B cell (primary cell): ENCODE measurements around the gene UPF3B. TPM values are rescaled to one million over a fixed set of nuclear protein-coding genes. Genes with fewer than 3 reads are reported as not detected.

Source experiments
- ATAC-seq: fragments of 200-7000 bp; cut with Tn5 transposase; one replicate; pipeline ENCODE4 v1.10.0; 2021; ENCODE audit warnings: low read depth, mild to moderate bottlenecking, moderate number of reproducible peaks, moderate library complexity
- CTCF ChIA-PET: fragments of 350-600 bp; sonication (Branson Sonifier 250); formaldehyde crosslinking; loops from one replicate; lab custom pipeline; 2021; ENCODE audit warnings: antibody characterized with exemption, inconsistent platforms; lab: Charles Lee
- POLR2A ChIA-PET: fragments of 350-600 bp; sonication (Branson Sonifier 250); formaldehyde crosslinking; loops from one replicate; lab custom pipeline; 2021; ENCODE audit warnings: antibody characterized with exemption; lab: Charles Lee
- DNase-seq: peaks from one replicate; pipeline ENCODE4 v3.0.0; 2013
- H2AFZ ChIP-seq: 2 replicates; pipeline ENCODE4 v1.6.1; 2012; ENCODE audit warnings: mild to moderate bottlenecking, low read depth, low read length; ENCODE audit not compliant: insufficient read depth, poor library complexity, severe bottlenecking
- H3K27ac ChIP-seq, 2 donors: 1 replicate in 1 of 2; 2 replicates in 1 of 2; pipeline ENCODE4 v1.5.1; 2012 to 2013; ENCODE audit warnings: low read length in 2 of 2, mild to moderate bottlenecking in 2 of 2, moderate library complexity in 1 of 2
- H3K27me3 ChIP-seq, 4 experiments: fragments of 200-600 bp in 1 of 4; sonication (generic) in 1 of 4; replicated peaks in 1 of 4; 1 replicate in 2 of 4; 2 replicates in 2 of 4; pipeline versions ENCODE4 v1.6.1 to v1.7.0; 2013 to 2016; ENCODE audit warnings: low read length in 3 of 4, mild to moderate bottlenecking in 2 of 4, mixed read lengths in 1 of 4, moderate library complexity in 1 of 4; ENCODE audit not compliant: insufficient read depth in 4 of 4, control insufficient read depth in 3 of 4; ENCODE audit errors: control extremely low read depth in 1 of 4
- H3K36me3 ChIP-seq, 2 experiments: replicated peaks in 1 of 2; 1 replicate in 1 of 2; 2 replicates in 1 of 2; pipeline versions ENCODE4 v1.6.1 to v1.7.1; 2013; ENCODE audit warnings: low read length in 1 of 2; ENCODE audit not compliant: insufficient read depth in 2 of 2, control insufficient read depth in 1 of 2; ENCODE audit errors: control extremely low read depth in 1 of 2, extremely low read depth in 1 of 2
- H3K4me1 ChIP-seq, 2 donors: fragments of 200-600 bp in 1 of 2; sonication (generic) in 1 of 2; 1 replicate in 1 of 2; 2 replicates in 1 of 2; pipeline versions ENCODE4 v1.5.1 to v1.6.1; 2013 to 2017; ENCODE audit warnings: low read length in 2 of 2; ENCODE audit not compliant: control insufficient read depth in 2 of 2, insufficient read depth in 2 of 2
- H3K4me2 ChIP-seq: replicated peaks from 2 replicates; pipeline ENCODE3; 2012; ENCODE audit warnings: mild to moderate bottlenecking, low read depth, low read length; ENCODE audit not compliant: poor library complexity, severe bottlenecking
- H3K4me3 ChIP-seq, 5 experiments: fragments of 200-600 bp in 1 of 5; sonication (generic) in 1 of 5; 1 replicate in 3 of 5; 2 replicates in 2 of 5; pipeline versions ENCODE4 v1.5.1 to v1.7.0; 2011 to 2016; ENCODE audit warnings: low read length in 4 of 5, mild to moderate bottlenecking in 4 of 5, low read depth in 2 of 5, control low read depth in 1 of 5, moderate library complexity in 1 of 5; ENCODE audit not compliant: insufficient read depth in 1 of 5; ENCODE audit errors: control extremely low read depth in 1 of 5, extremely low read depth in 1 of 5
- H3K79me2 ChIP-seq: fragments of 200-600 bp; sonication (generic); one replicate; pipeline ENCODE4 v1.6.0; 2016; ENCODE audit warnings: low read length; ENCODE audit not compliant: control insufficient read depth, insufficient read depth
- H3K9ac ChIP-seq: fragments of 200-600 bp; sonication (generic); 2 replicates; pipeline ENCODE4 v1.6.1; 2017; ENCODE audit warnings: mild to moderate bottlenecking, low read length, moderate library complexity
- H3K9me3 ChIP-seq, 3 donors: one replicate each; pipeline versions ENCODE4 v1.6.1 to v1.7.1; 2013; ENCODE audit warnings: low read length in 2 of 3; ENCODE audit not compliant: control insufficient read depth in 2 of 3, insufficient read depth in 1 of 3; ENCODE audit errors: control extremely low read depth in 1 of 3
- H4K20me1 ChIP-seq: 2 replicates; pipeline ENCODE4 v1.6.0; 2012; ENCODE audit warnings: mild to moderate bottlenecking, low read length; ENCODE audit not compliant: insufficient read depth, control insufficient read depth, poor library complexity, severe bottlenecking
- H3K27ac Mint-ChIP-seq: one replicate; pipeline ENCODE4 v1.8.0; 2021; ENCODE audit warnings: mixed read lengths
- H3K27me3 Mint-ChIP-seq: one replicate; pipeline ENCODE4 v1.8.0; 2021; ENCODE audit warnings: mixed read lengths
- H3K4me1 Mint-ChIP-seq: one replicate; pipeline ENCODE4 v1.8.0; 2021; ENCODE audit warnings: mixed read lengths
- H3K4me3 Mint-ChIP-seq: one replicate; pipeline ENCODE4 v1.8.0; 2021; ENCODE audit warnings: mixed read lengths
- H3K9me3 Mint-ChIP-seq: one replicate; pipeline ENCODE4 v1.8.0; 2022; ENCODE audit warnings: mixed read lengths; ENCODE audit not compliant: insufficient read depth
- EZH2 ChIP-seq: IDR thresholded peaks from 2 replicates; pipeline ENCODE4 v1.6.1; 2012; ENCODE audit warnings: borderline replicate concordance, low read depth, mild to moderate bottlenecking, moderate library complexity, low read length; ENCODE audit not compliant: insufficient read depth, poor library complexity, severe bottlenecking
- WGBS: methylation state at CpG from one replicate; pipeline ENCODE4 v1.1.5; 2013; ENCODE audit warnings: missing lambda C conversion rate; ENCODE audit not compliant: insufficient coverage; 5-methylcytosine and 5-hydroxymethylcytosine counted together
- intact Hi-C: fragments of 100-400 bp; cut with micrococcal nuclease; formaldehyde crosslinking; loops from one replicate; pipeline ENCODE4 v1.10.0; 2022
- polyA plus RNA-seq: library from polyadenylated mRNA; depleted of rRNA; stranded (reverse); fragments of >200 nt; gene quantifications from 2 replicates; pipeline ENCODE4 v1.2.3, GENCODE V29; 2012
- total RNA-seq, 2 donors: library from RNA; stranded (reverse); fragments of 120-200 nt in 1 of 2; gene quantifications; 1 replicate in 1 of 2; 2 replicates in 1 of 2; pipeline versions ENCODE4 v1.2.3 to v1.2.4, GENCODE V29; 2013 to 2022
- TF ChIP-seq, protein P1 (sequence below): fragments of 200-600 bp; IDR thresholded peaks from one replicate; pipeline ENCODE4 v1.8.0; 2022; ENCODE audit warnings: antibody characterized with exemption, mild to moderate bottlenecking

The UPF3B gene
- total and polyA plus RNA-seq, 2 donors (not counting 1 experiment from before 2014, with no cell fraction given): 3.6 to 22.1 TPM

- Histone ChIP-seq H2AFZ (peak overlapping the region; percentile 70), H3K9ac (peak overlapping the region; percentile 50), H3K9me3 (no peaks in the 10 kb centered on the region), H3K4me3 (peak overlapping the region in 4 of 5 experiments; percentile 27 to 50 (median 40)), H3K27ac (no peak overlapping the region), H3K36me3 (no peaks in the 10 kb centered on the region), H3K4me1 (peaks cover 5 to 9% of the 10 kb centered on the region in 2 donors), H3K79me2 (no peaks in the 10 kb centered on the region), H3K4me2 (peak overlapping the region; percentile 72), H3K27me3 (no peaks in the 10 kb centered on the region), H4K20me1 (no peaks in the 10 kb centered on the region)
- intact Hi-C loops: loop anchor here (5.0 kb wide), 1 partner anchor 36 kb away; the partner anchor contains the start of gene UPF3B
- peaks cover 9% of the 10 kb centered on the region for H3K4me1 Mint-ChIP-seq
- ATAC-seq (peak; percentile 86), DNase-seq (peak; percentile 66)
- POLR2A ChIA-PET: no interaction called here
- no peak overlapping the region for H3K27ac Mint-ChIP-seq
- no peaks in the 10 kb centered on the region for H3K27me3 Mint-ChIP-seq
- no peak for TF ChIP-seq EZH2
- TF ChIP-seq, protein P1, sequence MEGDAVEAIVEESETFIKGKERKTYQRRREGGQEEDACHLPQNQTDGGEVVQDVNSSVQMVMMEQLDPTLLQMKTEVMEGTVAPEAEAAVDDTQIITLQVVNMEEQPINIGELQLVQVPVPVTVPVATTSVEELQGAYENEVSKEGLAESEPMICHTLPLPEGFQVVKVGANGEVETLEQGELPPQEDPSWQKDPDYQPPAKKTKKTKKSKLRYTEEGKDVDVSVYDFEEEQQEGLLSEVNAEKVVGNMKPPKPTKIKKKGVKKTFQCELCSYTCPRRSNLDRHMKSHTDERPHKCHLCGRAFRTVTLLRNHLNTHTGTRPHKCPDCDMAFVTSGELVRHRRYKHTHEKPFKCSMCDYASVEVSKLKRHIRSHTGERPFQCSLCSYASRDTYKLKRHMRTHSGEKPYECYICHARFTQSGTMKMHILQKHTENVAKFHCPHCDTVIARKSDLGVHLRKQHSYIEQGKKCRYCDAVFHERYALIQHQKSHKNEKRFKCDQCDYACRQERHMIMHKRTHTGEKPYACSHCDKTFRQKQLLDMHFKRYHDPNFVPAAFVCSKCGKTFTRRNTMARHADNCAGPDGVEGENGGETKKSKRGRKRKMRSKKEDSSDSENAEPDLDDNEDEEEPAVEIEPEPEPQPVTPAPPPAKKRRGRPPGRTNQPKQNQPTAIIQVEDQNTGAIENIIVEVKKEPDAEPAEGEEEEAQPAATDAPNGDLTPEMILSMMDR: peak; percentile 53
- 5% methylated on average over 14 of the region's 40 CpGs for WGBS
- peak overlapping the region; percentile 71 for H3K4me3 Mint-ChIP-seq
- CTCF ChIA-PET: interaction anchor here (0.6 to 1.0 kb wide), 6 partner anchors 12 to 399 kb away, joined by 3 to 5 read pairs (median 3); no protein-coding TSS in a partner anchor
- H3K9me3 Mint-ChIP-seq: no peaks in the 10 kb centered on the region
Measured at GRCh38 chrX:119887721-119888425, 35.1 kb upstream of the UPF3B start.
